ENCODE data around the gene GALNT10.

Gene GALNT10

DNA sequence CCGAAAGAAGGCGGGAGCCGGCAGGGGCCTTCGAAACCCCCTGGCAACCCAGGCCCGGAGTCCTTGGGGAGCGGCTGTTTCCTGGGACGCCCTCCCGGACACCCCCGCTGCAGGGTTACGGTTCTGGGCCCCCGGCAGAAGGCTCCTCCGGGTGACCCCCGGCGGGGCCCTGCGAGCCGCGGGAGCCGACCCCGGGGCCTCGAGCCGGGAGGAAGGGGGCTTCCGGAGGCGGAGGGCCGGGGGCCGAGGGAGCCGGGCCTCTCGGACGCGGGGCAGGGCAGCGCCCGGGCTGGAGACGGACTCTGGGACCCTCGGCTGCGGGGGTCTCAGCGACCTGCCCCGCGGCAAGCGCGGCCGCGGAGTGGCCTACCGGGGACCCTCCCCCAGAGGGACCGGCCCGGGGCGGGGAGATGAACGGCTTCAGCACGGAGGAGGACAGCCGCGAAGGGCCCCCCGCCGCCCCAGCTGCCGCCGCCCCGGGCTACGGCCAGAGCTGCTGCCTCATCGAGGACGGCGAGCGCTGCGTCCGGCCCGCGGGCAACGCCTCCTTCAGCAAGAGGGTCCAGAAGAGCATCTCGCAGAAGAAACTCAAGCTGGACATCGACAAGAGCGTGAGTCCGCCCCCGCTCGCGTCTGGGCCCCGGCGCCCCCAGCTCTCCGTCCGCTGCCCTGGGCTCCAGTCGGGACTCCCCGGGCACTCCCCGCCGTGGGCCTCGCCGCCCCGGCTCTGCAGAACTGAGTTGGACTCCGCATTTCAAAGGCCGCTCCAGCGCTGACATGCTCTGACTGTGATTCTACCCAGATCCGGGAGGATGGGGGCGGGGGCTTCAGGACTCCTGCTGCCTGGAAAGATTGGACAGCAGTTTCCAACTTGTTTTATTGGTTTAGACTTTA lies 255.9 kb downstream of the GALNT10 start:
- peak overlapping the region; percentile 94 for H3K4me3 ChIP-seq (ENCODE audit: low read length)
- TF ChIP-seq ZNF274 (IDR thresholded peaks at IDR 0.05; ENCODE audit: low read depth, low read length), result no peak

DNA sequence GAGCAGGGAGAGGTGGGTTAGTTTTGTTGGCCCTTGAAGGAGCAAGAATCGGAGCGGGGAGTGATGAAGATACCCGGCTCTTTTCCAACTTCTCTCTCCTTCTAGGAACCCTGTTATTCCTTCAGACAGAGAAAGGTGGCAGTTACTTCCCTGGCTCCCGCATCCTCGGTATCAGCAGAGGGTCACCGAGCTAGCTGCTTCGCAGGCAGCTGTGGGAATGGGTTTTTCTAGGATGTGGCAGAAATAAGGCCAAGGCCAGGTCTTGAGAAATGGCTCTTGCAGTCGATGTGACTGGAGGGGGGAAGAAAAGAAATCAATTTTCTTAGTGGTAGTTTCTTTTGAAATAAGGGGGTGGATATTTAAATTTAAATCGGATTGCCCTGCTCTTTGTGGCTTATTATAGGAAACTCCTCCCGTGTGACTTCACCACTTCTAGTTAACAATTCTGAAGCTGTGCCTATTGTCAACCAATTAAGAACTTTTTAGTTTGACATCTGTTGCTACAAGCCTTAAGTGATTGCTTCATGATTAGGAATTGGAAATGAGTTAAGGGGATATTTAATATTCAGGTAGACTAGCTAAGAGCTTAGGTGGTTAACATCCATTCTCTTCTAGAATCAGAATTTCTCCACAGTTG lies 256.7 kb downstream of the GALNT10 start:
- TF ChIP-seq ZNF274 (IDR thresholded peaks at IDR 0.05; ENCODE audit: low read depth, low read length), result no peak
- H3K4me3 ChIP-seq (ENCODE audit: low read length), result peak overlapping the region; percentile 94

DNA sequence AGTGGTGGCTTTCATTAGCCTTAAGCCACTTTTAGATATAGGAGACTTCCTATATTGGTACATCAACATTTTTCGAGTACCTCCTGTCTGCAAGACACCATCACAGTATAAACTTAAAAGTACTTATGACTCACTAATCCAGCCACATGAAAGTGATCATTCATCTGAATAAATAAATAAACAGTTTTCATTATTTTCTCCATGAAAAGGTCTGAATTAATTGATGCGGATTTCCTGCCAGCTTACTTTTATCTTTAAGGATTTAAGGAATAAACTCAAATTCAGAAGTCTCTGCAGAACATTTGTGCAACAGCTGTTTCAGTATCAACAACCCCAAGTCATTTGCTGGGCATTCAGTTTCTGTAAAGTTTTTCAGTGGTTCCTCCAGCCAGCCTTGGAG lies 259.3 kb downstream of the GALNT10 start:
- TF ChIP-seq ZNF274 (IDR thresholded peaks at IDR 0.05; ENCODE audit: low read depth, low read length), result no peak
- H3K4me3 ChIP-seq (ENCODE audit: low read length), result no peak overlapping the region

- TF ChIP-seq ZNF274 (IDR thresholded peaks at IDR 0.05; ENCODE audit: low read depth, low read length), result no peak
- no peak overlapping the region for H3K4me3 ChIP-seq (ENCODE audit: low read length)
Measured at GRCh38 chr5:154451957-154452356, 261.4 kb downstream of the GALNT10 start.

- no peak overlapping the region for H3K4me3 ChIP-seq (ENCODE audit: low read length)
- TF ChIP-seq ZNF274 (IDR thresholded peaks at IDR 0.05; ENCODE audit: low read depth, low read length), result no peak
Measured at GRCh38 chr5:154455585-154455984, 265.1 kb downstream of the GALNT10 start.

DNA sequence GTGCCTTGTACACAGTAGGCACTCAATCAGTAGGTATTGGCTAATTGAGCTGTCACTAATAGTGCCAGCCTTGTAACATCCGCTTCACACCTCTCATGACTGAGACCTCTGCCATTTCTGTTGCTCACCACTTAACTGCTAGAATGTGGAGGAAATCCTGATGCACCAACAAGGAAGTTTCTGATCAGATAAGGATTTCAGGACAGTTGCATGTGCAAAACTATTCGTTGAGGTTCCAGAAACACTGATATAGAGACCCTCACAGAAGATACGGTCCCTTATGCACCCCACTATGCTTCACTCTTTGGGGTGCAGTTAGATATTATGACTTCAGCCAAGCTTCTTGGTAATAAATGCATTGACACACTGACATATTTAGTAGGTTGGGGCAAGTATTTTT lies 266.0 kb downstream of the GALNT10 start:
- no peak for TF ChIP-seq ZNF274 (IDR thresholded peaks at IDR 0.05; ENCODE audit: low read depth, low read length)
- no peak overlapping the region for H3K4me3 ChIP-seq (ENCODE audit: low read length)

DNA sequence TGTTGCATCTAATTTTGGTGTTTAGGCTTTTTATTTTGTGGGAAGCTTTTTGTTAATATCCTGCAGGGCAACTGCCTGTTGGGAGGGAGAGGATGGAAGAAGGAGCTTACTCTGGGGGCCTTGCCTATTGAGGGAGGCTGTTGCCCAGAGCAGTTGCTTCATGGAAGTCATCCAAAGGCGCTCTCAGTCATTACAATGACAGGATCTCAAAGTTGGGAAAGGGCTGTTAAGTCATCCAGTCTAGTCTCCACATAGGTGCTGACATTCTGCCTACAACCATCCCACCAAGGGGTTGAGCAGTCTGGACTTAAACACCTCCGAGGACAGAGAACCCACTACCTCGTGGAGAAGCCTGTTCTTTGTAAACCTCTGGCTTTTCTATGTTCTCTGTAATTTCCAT lies 268.5 kb downstream of the GALNT10 start:
- TF ChIP-seq ZNF274 (IDR thresholded peaks at IDR 0.05; ENCODE audit: low read depth, low read length), result no peak
- H3K4me3 ChIP-seq (ENCODE audit: low read length), result no peak overlapping the region

DNA sequence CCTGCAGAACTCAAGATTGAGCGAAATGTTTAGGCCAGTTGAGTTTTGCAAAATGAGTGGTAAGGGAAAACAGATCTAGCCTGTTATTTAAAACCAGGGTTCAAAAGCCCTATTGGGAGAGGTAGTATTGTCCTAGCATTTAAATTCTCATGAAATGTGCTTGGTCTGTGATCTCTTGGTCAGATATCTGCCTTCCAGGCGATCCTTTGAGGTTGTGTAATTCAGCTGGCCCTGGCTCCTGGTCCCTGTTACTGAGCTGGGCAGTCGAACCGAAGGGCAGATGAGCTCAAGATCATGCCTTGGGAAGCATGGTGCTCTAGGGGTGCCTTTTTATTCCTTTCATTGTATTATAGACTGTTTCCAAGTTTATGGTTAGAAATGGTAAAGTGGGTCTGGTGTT lies 269.6 kb downstream of the GALNT10 start:
- TF ChIP-seq ZNF274 (IDR thresholded peaks at IDR 0.05; ENCODE audit: low read depth, low read length), result no peak
- H3K4me3 ChIP-seq (ENCODE audit: low read length), result no peak overlapping the region

DNA sequence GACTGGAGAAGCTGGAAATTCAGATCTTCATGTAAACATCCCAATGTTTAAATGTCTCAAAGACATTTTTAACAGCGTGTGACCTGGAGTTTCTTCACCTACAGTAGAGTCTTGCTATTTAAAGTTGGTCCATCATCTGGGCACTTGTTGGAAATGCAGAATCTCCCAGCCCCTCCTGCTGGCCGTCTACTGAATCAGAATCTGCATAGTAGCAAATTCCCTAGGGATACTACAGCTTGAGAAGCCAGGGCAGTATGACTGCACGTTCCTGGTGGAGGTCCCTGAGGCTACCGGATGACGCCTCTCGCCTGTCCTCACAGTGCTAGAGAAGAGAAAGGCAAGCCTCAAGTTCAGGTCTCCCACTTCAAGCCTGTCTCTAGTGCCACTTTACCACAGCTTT lies 271.0 kb downstream of the GALNT10 start:
- no peak for TF ChIP-seq ZNF274 (IDR thresholded peaks at IDR 0.05; ENCODE audit: low read depth, low read length)

GRCh38 chr5:154464438-154464837 lies 273.9 kb downstream of the GALNT10 start:
- no peak overlapping the region for H3K4me3 ChIP-seq (ENCODE audit: low read length)
- no peak for TF ChIP-seq ZNF274 (IDR thresholded peaks at IDR 0.05; ENCODE audit: low read depth, low read length)

More for the DNA sequence above, 271.0 kb downstream of the GALNT10 start:
- no peak overlapping the region for H3K4me3 ChIP-seq (ENCODE audit: low read length)

- H3K4me3 ChIP-seq (ENCODE audit: low read length), result no peak overlapping the region
- TF ChIP-seq ZNF274 (IDR thresholded peaks at IDR 0.05; ENCODE audit: low read depth, low read length), result no peak
Measured at GRCh38 chr5:154465169-154465568, 274.6 kb downstream of the GALNT10 start.

GRCh38 chr5:154466147-154466546 lies 275.6 kb downstream of the GALNT10 start:
- TF ChIP-seq ZNF274 (IDR thresholded peaks at IDR 0.05; ENCODE audit: low read depth, low read length), result no peak
- no peak overlapping the region for H3K4me3 ChIP-seq (ENCODE audit: low read length)

DNA sequence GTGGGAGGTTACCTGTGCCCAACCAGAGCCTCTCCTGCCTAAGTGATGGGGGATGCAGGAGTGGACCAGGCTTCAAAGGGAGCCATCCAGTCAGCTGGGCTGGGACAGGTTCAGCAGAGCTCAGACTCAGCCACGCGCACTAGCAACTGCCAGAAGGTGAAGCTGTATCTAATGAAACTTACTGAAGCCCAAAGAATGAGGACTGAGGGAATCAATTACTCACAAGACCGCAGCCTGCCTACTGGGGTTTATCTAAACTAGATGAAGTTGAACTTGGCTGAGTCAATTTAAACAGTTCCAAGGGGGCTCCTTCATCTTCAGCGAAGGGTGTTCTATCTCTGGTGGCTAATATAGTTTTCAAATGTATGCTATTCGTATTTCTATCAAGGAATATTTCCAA lies 276.1 kb downstream of the GALNT10 start:
- no peak for TF ChIP-seq ZNF274 (IDR thresholded peaks at IDR 0.05; ENCODE audit: low read depth, low read length)
- H3K4me3 ChIP-seq (ENCODE audit: low read length), result no peak overlapping the region

- TF ChIP-seq ZNF274 (IDR thresholded peaks at IDR 0.05; ENCODE audit: low read depth, low read length), result no peak
- no peak overlapping the region for H3K4me3 ChIP-seq (ENCODE audit: low read length)
Measured at GRCh38 chr5:154467655-154468354, 277.3 kb downstream of the GALNT10 start.

DNA sequence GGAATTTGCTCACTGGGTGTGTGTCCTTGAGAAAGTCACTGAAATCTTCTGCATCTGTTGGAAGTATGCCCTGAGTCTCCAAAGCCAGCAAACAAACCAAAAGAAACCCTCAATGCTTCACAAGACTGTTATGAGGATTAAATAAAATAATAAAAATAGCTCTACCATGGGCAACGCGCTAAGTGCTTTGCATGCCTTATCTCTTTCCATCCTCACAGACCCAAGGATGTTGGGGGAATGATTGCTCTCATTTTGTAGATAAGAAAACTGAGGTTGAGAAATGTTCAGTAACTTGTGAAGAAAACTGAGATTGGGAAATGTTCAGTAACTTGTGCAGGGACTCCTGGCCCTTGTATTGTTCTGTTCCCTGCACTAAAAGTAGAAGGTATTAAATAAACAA lies 279.6 kb downstream of the GALNT10 start:
- no peak for TF ChIP-seq ZNF274 (IDR thresholded peaks at IDR 0.05; ENCODE audit: low read depth, low read length)
- H3K4me3 ChIP-seq (ENCODE audit: low read length), result no peak overlapping the region
